ENCODE measurements around the gene RGS17.

RGS17 gene

DNA sequence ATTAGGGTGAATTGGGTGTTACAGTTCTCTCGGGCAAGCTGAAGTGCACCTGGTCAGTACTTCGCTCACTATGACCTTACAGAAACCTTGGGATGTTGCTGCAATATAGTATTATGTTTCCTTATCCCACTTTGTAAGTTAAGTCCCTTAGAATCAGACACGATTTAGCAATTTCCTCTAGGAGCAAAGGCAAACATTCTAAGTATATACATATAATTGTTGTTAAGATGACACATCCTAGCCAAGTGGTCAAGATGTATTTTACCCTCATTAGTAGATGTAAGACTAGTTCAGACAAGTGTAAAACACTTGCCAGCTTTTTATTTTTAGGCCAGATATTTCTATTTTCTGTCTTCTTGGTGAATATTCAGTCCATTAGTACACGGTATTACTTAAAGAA is 31.1 kb upstream of the RGS17 start:
- TF ChIP-seq, protein P1, sequence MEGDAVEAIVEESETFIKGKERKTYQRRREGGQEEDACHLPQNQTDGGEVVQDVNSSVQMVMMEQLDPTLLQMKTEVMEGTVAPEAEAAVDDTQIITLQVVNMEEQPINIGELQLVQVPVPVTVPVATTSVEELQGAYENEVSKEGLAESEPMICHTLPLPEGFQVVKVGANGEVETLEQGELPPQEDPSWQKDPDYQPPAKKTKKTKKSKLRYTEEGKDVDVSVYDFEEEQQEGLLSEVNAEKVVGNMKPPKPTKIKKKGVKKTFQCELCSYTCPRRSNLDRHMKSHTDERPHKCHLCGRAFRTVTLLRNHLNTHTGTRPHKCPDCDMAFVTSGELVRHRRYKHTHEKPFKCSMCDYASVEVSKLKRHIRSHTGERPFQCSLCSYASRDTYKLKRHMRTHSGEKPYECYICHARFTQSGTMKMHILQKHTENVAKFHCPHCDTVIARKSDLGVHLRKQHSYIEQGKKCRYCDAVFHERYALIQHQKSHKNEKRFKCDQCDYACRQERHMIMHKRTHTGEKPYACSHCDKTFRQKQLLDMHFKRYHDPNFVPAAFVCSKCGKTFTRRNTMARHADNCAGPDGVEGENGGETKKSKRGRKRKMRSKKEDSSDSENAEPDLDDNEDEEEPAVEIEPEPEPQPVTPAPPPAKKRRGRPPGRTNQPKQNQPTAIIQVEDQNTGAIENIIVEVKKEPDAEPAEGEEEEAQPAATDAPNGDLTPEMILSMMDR (IDR thresholded peaks at IDR 0.05; ENCODE audit: low read depth, low read length, missing control alignments): no peak
- DNase-seq (ENCODE audit: extremely low read depth, low read depth): no peak
- no peak overlapping the region for H3K4me3 ChIP-seq (replicated peaks; ENCODE audit: low read depth, low read length)

DNA sequence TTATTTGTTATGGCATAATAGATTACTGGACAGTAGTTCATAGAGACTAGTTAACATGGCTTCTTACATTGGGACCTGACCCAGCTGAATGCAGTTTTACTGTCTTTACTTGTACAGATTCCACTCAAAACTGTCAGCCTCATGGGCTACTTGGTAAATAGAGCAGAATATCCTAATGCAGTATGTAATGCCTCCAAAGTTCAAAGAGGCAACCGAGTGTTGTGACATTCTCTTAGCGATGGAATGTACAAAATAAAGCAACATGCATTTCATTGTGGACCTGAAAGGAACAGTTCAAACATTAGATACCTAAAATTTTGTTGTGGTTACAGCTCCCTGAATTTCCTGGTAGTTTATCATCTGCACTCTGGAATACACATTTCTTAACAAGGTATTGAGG is 29.1 kb upstream of the RGS17 start:
- TF ChIP-seq, protein P1 (IDR thresholded peaks at IDR 0.05; ENCODE audit: low read depth, low read length, missing control alignments): no peak
- no peak overlapping the region for H3K4me3 ChIP-seq (replicated peaks; ENCODE audit: low read depth, low read length)

GRCh38 chr6:153150752-153151440 is 19.8 kb upstream of the RGS17 start:
- DNase-seq (ENCODE audit: extremely low read depth, low read depth): no peak
- no peak overlapping the region for H3K4me3 ChIP-seq (replicated peaks; ENCODE audit: low read depth, low read length)
- TF ChIP-seq, protein P1 (IDR thresholded peaks at IDR 0.05; ENCODE audit: low read depth, low read length, missing control alignments): no peak

More for the DNA sequence above, 29.1 kb upstream of the RGS17 start:
- no peak for DNase-seq (ENCODE audit: extremely low read depth, low read depth)

GRCh38 chr6:153150371-153150751 is 19.3 kb upstream of the RGS17 start:
- DNase-seq (ENCODE audit: extremely low read depth, low read depth): no peak
- no peak overlapping the region for H3K4me3 ChIP-seq (replicated peaks; ENCODE audit: low read depth, low read length)
- TF ChIP-seq, protein P1 (IDR thresholded peaks at IDR 0.05; ENCODE audit: low read depth, low read length, missing control alignments): no peak

GRCh38 chr6:153149891-153150290 is 18.8 kb upstream of the RGS17 start:
- TF ChIP-seq, protein P1 (IDR thresholded peaks at IDR 0.05; ENCODE audit: low read depth, low read length, missing control alignments): no peak
- H3K4me3 ChIP-seq (replicated peaks; ENCODE audit: low read depth, low read length): no peak overlapping the region
- DNase-seq (ENCODE audit: extremely low read depth, low read depth): no peak

- TF ChIP-seq, protein P1 (IDR thresholded peaks at IDR 0.05; ENCODE audit: low read depth, low read length, missing control alignments): no peak
- no peak overlapping the region for H3K4me3 ChIP-seq (replicated peaks; ENCODE audit: low read depth, low read length)
- DNase-seq (ENCODE audit: extremely low read depth, low read depth): no peak
Measured at GRCh38 chr6:153146413-153146812, 15.3 kb upstream of the RGS17 start.

- no peak overlapping the region for H3K4me3 ChIP-seq (replicated peaks; ENCODE audit: low read depth, low read length)
- no peak for DNase-seq (ENCODE audit: extremely low read depth, low read depth)
- TF ChIP-seq, protein P1 (IDR thresholded peaks at IDR 0.05; ENCODE audit: low read depth, low read length, missing control alignments): no peak
Measured at GRCh38 chr6:153145591-153145990, 14.5 kb upstream of the RGS17 start.

All from HFF-Myc (cell line).